ENCODE measurements around the gene LSM2.

GRCh38 chr6:31776989-31777666 lies 29.6 kb downstream of the LSM2 start, which contains the start of gene VWA7:
- TF ChIP-seq CTCF (IDR thresholded peaks at IDR 0.05; ENCODE audit: poor library complexity) (no peak), EZH2phosphoT487 (IDR thresholded peaks at IDR 0.05; ENCODE audit: low read depth, severe bottlenecking, unreplicated experiment) (no peak)

All from hepatocyte (in vitro differentiated cells).